Activated T-cell treated with anti-CD3 and anti-CD28 coated beads, Interleukin-2, amount 50 U/mL, for 24 hours (primary cell): ENCODE results near the gene IBTK.
"Not testable (repeated sequence)": the region's sequence is repeated elsewhere in the genome, so short reads cannot be mapped to it uniquely, and the experiment has no call there.

Experiments
- DNase-seq: peaks from one replicate; pipeline ENCODE4 v3.0.0-alpha.2; 2020
- H3K27ac Mint-ChIP-seq: 2 replicates; pipeline ENCODE4 v1.8.0; 2020; ENCODE audit warnings: mild to moderate bottlenecking, mixed read lengths
- H3K27me3 Mint-ChIP-seq: 2 replicates; pipeline ENCODE4 v1.8.0; 2020; ENCODE audit warnings: mixed read lengths
- H3K36me3 Mint-ChIP-seq: 2 replicates; pipeline ENCODE4 v1.8.0; 2020; ENCODE audit warnings: low read depth, mixed read lengths
- H3K4me1 Mint-ChIP-seq: 2 replicates; pipeline ENCODE4 v1.8.0; 2020; ENCODE audit warnings: low read depth, mixed read lengths
- H3K4me3 Mint-ChIP-seq: 2 replicates; pipeline ENCODE4 v1.8.0; 2020; ENCODE audit warnings: mild to moderate bottlenecking, moderate library complexity, mixed read lengths
- H3K9me3 Mint-ChIP-seq: 2 replicates; pipeline ENCODE4 v1.8.0; 2020; ENCODE audit warnings: mixed read lengths

IBTK gene

DNA sequence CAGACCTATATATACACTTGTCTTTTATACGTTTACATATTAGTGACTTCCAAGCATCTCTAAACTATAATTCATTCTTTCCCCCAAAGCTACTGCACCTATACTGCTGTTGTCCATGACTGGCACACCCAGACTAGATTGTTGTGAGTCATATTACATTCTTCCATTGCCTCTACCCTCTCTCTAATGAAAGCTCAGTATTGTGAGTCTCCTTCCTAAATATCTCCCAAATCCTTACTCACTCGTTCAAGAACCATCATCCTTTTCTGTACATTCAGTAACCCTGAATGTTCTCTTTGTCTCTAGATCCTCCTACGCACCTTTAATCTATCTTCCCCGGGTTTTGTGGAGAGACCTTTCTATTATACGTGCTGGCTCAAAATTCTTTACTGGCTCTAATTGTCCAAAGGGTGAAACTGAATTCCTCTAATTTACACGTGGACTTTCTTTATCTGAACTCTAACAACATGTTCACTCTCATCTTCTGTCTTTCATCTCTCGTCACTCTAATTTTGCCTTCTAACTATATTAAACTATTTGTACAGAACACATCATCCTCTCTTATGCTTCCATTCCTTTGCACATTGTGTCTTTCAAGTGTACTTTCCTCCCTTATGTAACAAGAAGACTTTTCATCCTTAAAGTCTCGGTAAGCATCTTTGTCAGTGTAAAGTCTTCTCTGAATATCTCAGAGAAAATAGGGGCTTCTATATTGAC, 109.3 kb downstream of the IBTK start:
- Mint-ChIP-seq H3K4me3 (no peak overlapping the region), H3K9me3 (no peaks in the 10 kb centered on the region), H3K27ac (no peak overlapping the region), H3K27me3 (no peaks in the 10 kb centered on the region), H3K4me1 (no peaks in the 10 kb centered on the region), H3K36me3 (no peaks in the 10 kb centered on the region)
- DNase-seq, result no peak

DNA sequence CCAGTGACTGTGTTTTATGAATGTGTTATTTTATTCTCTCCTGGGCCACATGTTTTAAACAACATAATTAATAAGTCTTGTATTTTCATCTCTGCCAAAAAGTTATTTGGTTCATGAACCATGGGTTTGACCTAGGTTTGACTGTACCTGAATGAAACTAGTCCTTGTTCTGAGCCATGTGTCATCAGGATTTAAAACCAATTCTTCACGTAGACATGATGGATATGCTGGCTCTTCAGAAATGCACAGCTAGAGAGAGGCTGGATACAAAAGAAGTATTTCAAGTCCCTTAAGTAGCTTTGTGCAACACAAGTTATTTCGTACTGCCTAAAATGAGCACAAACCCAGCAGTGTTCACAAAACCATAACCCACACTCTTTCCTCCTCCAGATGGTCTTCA, 116.1 kb downstream of the IBTK start:
- Mint-ChIP-seq H3K4me3 (no peak overlapping the region), H3K9me3 (peaks cover 9% of the 10 kb centered on the region), H3K36me3 (no peaks in the 10 kb centered on the region), H3K27me3 (peaks cover 14% of the 10 kb centered on the region), H3K27ac (no peak overlapping the region), H3K4me1 (no peaks in the 10 kb centered on the region)
- DNase-seq, result no peak

DNA sequence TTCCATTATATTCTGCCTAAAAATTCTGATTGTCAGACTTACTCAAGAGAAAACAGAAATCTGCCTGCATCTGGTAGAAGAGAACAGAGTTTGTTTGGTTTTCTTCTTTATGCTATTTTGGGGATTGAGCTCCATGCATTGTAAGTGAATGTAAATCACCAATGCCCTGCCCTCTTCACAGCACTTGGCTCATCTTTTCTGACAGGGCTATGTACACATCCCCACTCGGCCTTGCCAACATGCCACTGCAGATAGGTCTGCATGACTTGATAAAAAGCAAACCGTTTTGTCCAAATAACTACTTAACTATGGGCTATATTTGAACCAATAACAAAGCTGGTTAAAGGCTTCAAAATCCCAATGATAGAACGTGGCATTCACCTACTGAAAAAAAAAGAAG, 117.7 kb downstream of the IBTK start:
- no peaks in the 10 kb centered on the region for H3K4me1 Mint-ChIP-seq
- H3K36me3 Mint-ChIP-seq, result no peaks in the 10 kb centered on the region
- peaks cover 9% of the 10 kb centered on the region for H3K9me3 Mint-ChIP-seq
- no peak for DNase-seq
- no peak overlapping the region for H3K4me3 Mint-ChIP-seq
- no peak overlapping the region for H3K27ac Mint-ChIP-seq
- peaks cover 14% of the 10 kb centered on the region for H3K27me3 Mint-ChIP-seq

DNA sequence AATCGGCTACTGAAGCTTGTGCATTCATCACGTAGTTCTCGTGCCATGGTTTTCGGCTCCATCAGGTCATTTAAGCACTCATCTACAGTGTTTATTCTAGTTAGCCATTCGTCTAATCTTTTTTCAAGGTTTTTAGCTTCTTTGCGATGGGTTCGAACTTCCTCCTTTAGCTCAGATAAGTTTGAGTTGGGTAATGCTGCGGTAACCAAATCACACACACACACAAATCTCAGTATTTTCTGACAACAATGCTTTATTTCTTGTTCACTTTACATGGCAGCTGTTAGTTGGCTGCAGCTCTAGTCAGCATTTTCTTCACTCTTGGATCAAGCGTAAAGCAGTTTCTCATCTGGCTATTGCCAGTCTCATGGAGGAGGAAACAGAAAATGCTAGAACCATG, 118.6 kb downstream of the IBTK start:
- not testable (repeated sequence) for H3K4me1 Mint-ChIP-seq, H3K4me3 Mint-ChIP-seq, H3K36me3 Mint-ChIP-seq, DNase-seq, H3K9me3 Mint-ChIP-seq, H3K27ac Mint-ChIP-seq
- H3K27me3 Mint-ChIP-seq, result peaks cover 14% of the 10 kb centered on the region

DNA sequence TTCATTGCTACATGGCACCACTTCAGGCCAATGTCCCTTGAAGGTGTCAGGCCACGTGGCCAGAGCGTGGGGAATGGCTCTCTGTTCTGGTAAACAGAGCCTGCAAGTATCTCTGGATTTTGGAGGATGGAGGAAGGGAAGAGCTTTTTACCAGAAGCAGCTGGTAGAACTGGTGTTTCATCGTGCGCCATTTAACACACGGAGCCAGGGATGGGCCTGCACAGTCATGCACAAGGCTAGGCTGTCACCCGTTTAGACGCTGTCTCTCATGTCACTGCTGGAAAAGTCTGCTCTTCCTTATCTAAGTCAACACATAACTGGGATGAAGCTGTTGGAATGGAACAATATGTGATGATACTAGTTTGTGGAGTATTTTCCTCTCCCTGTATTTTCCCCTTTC, 123.9 kb downstream of the IBTK start:
- H3K27me3 Mint-ChIP-seq, result no peaks in the 10 kb centered on the region
- no peaks in the 10 kb centered on the region for H3K36me3 Mint-ChIP-seq
- no peak for DNase-seq
- H3K4me1 Mint-ChIP-seq, result no peaks in the 10 kb centered on the region
- no peak overlapping the region for H3K4me3 Mint-ChIP-seq
- H3K27ac Mint-ChIP-seq, result no peak overlapping the region
- H3K9me3 Mint-ChIP-seq, result peaks cover 5% of the 10 kb centered on the region
